Measurements from ENCODE around the gene VSTM4. TPM values are rescaled to one million over a fixed set of nuclear protein-coding genes. Genes with fewer than 3 reads are reported as not detected.

The VSTM4 gene
- polyA plus RNA-seq, 3 donors: 13.4 to 16.6 (median 15.9) TPM

DNA sequence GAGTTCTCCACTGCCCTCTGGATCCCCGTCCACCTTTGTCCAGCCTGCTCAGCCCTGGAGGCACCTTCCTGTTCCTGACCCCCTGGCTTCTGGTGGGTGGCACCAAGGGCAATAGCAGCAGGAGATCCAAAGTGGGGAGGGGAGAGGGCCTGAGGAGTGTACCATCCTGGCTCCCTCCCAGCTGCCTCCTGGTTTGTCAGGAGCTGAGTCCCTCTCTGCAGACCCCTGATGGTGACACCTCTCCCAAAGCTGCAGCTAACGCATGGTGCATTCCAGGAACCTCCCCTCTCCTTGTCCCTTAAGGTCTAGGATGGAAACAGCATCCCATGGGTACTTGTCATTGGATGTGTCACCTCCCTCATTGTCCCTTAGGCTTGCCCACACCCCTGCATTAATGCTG lies 39.6 kb downstream of the VSTM4 start:
- DNase-seq (ENCODE audit: low read depth in 3 of 3, low spot score in 2 of 3): no peak

DNA sequence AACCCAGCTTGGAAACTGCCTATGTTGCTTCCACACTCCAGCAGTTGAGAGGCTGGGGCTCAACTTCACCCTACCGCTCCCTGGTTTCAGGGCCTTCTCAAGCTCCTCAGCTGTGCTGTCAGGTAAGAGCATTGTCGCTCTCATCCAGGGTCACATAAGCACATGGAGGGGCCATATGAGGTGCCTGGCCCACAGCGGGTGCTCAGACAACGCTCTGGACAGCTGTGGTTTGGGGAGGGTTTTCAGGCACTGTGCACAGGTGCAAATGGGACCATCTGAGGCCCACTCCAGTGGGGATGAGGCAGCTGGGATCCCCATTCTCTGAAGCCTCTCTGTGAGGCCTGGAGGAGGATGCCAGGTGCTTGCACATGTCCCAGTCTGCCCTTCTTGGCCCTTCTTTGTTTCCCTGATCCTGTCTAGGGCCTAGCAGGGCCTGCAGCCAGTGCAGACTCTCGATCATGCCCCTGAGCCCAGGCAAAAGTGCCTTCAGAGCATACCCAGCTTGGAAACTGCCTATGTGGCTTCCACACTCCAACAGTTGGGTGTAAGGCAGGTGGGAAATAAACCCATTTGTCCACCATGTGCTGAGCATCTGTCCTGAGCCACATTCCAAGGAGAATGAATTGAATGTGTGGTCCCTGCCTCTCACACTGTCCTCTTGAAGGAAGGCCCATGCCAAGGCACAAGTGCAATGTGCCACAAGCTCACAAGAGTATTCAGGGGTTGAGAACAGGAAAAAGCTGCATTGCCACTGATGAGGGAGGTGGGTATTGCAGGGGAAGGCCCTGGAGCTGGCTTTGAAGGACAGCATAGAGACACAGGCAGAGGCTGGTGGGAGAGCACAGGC lies 40.3 kb downstream of the VSTM4 start:
- DNase-seq (ENCODE audit: low read depth in 3 of 3, low spot score in 2 of 3): no peak

DNA sequence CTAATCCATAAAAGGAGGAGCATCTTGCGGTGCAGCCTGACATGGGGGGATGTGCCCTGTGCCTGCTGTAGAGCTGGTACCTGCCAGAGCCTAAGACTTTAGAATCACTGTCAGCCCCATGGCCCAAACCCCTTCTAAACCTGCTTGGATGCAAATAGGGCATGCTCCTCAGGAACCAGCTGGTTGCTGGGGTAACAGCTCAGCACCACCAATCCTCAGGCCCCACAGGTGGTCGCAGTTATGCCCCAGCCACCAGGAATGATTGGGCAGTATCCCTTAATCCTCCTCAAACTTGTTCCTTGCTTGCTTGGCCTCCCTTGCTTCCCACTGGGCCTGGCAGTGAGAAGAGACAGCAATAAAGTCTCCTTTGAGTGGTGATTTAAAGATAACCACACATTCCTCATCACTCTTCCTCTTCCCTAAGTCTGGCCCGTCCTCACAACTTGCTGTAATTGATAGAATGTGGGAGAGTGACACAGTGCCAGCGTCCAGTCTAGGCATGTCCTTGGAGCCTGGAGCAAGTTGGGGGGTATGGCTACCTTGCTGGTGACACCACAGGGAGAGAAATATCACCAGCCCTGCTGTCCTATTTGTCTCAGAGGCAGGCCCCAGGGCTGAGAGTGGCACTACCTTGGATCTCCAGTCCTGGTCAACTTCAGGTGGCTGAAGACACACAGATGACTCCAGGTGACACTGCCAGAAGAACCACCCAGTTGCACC lies 43.0 kb downstream of the VSTM4 start:
- DNase-seq (ENCODE audit: low read depth in 3 of 3, low spot score in 2 of 3): no peak

DNA sequence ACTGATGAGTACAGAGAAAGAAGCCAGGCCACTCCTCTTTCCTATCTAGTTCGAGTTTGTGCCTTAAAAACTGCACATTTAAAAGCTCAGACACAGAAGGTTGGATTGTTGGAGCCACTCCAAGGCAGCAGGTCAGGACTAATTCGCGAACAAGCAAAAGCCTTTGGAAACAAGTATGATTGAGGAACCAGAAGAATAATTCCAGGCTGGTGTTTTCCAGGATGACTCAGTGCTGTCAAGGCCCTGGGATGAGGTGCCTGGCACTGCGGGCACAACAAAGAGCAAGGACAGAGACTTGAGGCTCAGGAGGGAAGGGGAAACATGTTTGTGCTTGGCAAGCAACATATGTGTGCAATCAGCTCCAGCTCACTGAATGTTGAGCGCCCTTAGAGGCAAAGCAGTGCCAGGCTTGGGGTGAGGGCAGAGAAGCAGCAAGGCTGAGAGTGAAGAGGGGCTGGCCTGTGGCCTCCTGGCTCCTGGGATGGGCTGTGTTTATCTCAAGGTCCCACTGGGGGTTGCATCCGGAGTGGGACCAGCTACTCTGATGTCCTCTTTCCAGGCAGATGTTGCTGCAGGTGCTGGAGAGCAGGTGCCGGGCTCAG lies 44.1 kb downstream of the VSTM4 start:
- no peak for DNase-seq (ENCODE audit: low read depth in 3 of 3, low spot score in 2 of 3)

DNA sequence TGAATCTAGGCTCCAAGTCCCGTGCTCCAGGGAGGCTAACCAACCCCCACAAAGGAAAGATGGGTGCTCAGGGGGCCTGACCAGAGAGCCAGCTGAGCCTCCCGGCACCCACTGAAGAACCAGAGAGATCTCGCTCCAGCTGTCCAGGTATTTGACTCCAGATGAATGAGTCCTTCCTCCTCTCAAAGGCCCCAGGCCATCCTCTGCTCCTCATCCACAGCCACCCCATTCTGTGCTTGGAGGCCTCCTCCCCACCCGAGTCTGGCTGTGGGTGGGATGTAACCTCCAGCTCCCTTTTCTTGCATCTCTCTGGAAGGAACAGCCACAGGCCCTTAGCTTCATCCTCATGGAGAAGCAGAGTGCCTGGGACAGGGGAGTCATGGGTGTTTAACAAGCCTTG lies 44.6 kb downstream of the VSTM4 start:
- no peak for DNase-seq (ENCODE audit: low read depth in 3 of 3, low spot score in 2 of 3)

DNA sequence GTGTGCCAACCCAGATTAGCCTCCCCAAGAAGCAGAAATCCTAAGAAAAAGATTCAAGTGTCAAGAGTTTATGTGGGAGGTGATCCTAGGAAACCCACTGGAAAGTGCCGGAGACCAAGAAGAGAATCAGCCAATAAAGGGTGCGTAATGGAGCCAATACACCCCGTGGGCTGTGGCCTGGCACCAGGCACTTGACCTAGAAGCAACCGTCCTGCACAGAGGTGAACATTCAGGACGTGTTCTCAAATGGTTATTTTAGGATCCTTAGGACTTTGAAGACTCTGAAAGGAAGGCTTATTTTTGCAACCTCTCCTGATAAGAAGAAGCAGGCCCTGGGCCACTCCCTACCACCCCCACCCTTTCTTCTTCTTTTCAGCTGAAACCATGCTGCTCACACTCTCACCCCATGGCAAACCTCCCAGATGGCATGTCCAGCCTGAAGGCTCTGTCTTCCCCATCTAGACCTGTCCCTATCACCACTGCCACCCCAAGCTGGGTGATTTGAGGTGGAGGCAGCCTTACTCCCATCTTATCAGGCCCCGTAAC lies 46.6 kb downstream of the VSTM4 start:
- no peak for DNase-seq (ENCODE audit: low read depth in 3 of 3, low spot score in 2 of 3)

DNA sequence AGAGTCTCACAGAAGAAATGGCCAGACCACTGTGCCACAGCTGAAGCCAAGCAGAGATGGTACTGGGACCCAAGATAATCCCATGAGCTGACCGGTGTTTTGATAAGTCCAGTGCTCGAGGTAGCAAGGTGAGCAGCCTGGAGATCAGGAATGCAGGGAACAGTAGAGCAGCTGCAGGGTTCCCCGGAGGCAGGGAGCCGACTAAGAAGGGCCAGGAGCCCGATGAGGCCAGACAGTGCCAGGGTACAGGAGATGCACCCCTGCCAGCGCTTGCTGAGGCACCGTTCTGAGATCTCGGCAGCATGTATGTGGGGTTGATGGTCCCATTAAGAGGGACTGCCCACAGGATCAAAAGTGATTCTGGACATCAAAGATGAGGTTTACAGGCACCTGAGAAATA lies 47.1 kb downstream of the VSTM4 start:
- DNase-seq (ENCODE audit: low read depth in 3 of 3, low spot score in 2 of 3): no peak

DNA sequence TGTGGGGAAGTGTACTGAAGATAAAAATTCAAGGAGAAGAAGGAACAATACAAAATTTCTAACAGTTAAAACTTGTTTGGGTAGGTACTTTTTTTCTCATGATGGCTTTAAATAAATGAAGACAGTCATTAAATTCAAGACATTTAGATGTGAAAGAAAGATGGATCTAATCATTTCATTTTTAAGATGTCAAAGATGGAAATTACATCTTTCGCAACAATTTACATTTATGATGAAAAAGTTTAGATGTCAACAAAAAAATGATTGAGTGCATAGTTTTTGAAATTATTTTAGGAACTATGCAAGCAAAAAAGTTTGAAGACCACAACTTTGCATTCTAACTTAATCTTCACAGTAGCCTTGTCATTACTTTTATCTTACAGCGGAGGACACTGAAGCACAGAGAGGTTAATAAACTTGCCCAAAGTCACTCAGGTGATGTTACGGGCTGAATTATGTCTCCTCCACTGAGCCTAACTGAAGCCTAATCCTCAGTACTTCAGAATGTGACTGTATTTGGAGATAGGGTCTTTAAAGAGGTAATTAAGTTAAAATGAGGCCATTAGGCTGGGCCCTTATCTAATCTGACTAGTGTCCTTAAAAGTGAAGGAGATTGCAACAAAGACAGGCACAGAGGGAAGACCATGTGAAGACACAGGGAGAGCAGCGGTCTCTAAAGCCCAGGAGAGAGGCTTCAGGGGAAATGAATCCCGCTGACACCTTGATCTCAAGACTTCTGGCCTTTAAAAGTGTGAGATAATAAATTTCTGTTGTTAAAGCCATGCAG lies 48.2 kb downstream of the VSTM4 start:
- DNase-seq (ENCODE audit: low read depth in 3 of 3, low spot score in 2 of 3): no peak

DNA sequence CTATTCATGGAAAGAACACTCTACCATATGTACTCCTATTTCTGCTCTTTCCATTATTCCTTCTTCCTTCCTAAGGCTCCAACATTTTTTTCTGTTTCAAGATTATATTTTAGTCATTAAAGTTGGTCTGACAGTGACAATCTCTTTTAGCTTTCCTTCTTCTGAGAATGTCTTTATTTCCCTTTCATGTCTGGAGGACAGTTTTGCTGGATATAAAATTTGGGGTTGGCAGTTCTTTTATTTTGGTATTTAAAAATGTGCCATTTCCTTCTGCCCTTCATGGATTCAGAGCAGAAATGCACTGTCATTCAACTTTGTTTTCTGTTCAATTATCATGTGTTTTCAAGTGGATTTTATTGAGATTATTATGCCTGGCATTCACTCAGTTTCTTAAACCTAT lies 53.1 kb downstream of the VSTM4 start:
- DNase-seq (ENCODE audit: low read depth in 3 of 3, low spot score in 2 of 3): no peak

DNA sequence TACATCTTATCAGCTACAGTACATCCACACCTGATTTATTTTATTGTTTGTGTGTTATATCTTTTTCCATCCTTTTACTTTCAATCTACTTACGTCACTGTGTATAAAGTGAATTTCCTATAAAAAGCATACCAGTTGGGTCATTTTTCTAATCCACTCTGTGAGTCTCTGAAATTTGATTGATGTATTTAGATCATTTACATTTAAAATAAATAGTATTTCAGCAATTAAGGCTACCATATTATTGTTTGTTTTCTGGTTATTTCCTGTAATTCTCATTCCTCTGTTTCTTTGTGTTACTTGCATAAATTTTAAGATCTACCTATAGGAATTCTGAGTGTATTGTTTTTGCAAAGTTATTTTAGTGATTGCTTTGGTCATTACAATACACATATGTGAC lies 53.7 kb downstream of the VSTM4 start:
- no peak for DNase-seq (ENCODE audit: low read depth in 3 of 3, low spot score in 2 of 3)

DNA sequence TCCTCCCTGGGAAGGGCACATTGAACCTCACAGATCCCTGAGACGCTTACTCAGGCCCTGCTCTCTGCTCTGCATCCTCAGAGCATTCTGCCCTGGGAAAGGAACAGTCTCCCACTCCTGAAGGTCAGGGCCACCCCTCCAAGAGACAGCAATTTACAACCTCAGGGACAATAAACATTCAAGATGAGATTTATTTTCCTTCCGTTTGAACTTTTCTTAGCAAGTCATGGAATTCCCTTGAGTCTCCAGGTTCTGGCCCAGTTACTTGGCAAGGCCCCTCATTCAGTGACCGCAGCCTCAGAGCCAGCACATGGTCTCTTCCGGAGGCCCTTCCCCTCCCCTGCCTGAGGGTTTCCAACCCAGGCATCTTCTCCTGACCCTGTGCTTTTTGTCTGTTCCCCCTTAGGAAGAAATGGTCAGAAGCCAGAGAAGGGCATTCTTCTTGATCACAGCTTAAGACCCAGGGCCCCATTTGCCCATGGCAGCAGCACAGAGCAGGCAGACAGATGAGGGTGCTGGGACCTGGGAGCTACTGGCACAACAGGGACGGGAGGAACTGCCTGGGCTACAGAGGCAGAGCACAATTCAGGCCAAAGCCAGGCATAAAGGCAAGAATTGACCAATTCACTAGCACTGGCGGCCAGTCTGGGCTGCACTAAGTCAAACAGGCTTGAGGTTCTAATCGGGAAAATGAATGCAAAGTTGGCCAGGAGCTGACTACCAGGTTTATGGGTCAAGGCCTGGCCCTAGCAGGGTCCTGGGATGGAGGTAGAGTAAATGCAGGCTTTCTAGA lies 56.7 kb downstream of the VSTM4 start:
- no peak for DNase-seq (ENCODE audit: low read depth in 3 of 3, low spot score in 2 of 3)

DNA sequence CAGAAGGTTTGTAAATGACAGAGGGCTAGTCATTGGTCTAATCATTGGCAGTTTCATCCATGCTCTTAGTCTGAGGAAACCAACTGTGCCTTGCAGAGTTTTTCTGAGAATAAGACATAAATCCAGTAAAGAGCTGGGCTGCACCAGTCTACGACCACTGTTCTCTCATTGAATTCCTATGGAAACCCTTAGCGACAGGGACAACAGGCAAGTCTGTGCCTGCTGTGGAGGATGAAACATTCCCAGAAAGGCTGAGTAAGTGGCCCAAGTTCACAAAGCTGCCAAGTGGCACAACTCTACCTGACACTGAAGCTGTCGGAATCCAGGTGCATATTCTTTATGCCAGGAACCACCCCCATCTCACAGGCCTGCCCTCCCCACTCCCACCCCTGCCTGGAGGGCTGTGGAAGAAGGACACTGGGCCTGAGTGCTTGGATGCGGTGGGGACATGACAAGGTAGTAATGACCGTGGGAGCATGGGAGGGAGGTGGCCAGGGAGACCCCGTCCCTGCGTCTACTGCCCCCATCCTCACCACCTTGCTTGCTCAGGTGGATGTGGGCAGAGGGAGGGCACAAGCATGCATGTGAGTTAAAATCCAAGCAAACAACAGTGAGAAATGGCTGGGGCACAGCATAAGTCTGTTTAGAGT lies 58.0 kb downstream of the VSTM4 start:
- no peak for DNase-seq (ENCODE audit: low read depth in 3 of 3, low spot score in 2 of 3)

DNA sequence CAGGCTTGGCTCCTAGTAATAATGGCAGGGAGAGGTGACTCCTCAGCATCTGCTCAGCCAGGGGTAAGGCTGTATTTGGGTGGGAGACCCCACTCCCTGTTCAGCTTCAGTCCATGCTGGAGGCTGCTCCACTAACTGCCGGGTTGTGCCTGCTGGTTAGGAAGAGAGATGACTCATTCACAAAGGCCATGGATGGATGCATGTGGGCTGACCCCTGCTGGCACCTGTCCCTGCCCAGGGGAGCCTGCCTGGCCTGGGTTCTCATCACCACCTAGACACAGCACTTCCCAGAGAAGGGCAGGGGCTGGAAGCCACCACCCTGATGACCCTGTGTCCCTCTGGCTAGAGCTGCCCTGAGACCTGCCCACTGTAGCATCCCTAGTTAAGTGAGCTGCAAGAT lies 59.0 kb downstream of the VSTM4 start:
- no peak for DNase-seq (ENCODE audit: low read depth in 3 of 3, low spot score in 2 of 3)

DNA sequence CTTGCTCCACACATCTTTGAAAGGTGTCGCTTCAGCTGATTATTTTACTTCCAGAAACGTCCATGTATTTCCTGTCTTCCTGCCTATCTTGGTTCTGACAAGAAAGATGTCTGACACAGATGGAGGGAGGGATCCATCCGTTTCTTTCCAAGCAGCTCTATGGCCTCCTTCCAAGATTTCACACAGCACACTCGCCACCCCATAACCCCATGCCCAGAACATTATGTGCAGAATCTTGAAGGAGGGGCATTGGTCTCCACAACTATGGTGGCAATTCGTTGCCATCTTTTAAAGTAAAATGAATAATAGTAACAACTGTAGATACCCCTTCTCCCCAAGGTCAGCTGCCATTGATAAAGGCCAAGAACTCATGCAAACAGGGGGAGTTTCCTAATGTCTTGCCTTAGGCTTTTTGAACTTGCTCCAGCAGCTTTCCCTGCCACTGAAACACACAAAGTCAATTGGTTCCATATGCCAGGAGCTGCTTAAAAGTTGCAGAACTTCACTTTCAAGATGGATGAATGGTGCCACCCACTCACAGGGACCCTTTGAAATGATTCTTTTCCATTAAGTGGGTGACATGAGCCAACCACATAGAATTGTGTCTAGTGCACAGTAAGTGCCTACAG lies 60.0 kb downstream of the VSTM4 start:
- no peak for DNase-seq (ENCODE audit: low read depth in 3 of 3, low spot score in 2 of 3)

DNA sequence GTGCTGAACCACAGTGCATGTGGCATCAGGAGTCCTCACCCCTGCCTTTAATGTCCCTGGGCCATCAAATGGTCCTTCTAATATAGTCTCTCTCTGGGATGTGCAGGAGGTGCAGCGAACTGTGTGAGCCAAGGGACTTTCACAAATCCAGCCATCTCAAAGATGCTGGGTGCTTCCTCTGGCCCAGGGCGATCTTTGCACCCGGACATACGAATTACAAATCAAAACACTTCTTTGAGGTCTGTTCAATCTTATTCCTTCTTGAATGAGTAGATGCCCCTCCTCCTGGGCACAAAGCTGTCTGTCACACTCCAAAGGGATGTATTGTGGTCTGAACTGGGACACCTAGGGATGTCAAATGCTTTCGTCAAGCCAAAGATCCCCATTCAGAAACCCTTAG lies 60.6 kb downstream of the VSTM4 start:
- DNase-seq (ENCODE audit: low read depth in 3 of 3, low spot score in 2 of 3): no peak

DNA sequence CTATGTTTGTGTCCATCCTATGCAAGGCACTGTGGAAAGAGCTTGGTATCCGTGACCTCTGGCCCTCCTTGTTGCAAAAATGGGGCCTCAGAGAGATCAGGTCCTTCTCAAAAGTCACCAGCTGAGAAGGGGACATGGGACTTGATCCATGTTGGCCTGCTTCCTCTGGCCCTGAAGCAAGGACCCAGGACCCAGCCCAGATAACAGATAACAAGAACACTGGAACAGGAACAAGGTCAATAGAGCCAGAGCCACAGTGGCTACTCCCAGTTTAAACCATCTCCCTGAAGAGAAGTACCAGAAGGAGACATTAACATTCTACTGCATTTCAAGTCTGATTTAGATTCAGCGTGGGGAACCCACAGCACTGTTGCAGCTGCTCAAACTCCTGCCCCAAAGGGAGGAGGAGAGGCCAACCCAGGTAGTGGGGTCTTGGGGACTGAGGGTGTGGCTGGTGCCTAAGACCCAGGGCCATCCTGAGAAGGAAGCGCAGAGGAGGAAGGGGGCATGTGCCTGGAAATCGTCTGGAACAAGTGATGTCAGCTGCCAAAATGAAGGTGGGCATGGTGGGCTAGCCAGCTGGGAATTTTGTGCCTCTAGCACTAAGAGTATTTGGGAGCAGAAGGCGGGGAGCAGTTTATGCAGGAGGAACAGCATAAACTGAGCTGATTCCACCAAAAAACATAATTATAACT lies 61.2 kb downstream of the VSTM4 start:
- DNase-seq (ENCODE audit: low read depth in 3 of 3, low spot score in 2 of 3): no peak

DNA sequence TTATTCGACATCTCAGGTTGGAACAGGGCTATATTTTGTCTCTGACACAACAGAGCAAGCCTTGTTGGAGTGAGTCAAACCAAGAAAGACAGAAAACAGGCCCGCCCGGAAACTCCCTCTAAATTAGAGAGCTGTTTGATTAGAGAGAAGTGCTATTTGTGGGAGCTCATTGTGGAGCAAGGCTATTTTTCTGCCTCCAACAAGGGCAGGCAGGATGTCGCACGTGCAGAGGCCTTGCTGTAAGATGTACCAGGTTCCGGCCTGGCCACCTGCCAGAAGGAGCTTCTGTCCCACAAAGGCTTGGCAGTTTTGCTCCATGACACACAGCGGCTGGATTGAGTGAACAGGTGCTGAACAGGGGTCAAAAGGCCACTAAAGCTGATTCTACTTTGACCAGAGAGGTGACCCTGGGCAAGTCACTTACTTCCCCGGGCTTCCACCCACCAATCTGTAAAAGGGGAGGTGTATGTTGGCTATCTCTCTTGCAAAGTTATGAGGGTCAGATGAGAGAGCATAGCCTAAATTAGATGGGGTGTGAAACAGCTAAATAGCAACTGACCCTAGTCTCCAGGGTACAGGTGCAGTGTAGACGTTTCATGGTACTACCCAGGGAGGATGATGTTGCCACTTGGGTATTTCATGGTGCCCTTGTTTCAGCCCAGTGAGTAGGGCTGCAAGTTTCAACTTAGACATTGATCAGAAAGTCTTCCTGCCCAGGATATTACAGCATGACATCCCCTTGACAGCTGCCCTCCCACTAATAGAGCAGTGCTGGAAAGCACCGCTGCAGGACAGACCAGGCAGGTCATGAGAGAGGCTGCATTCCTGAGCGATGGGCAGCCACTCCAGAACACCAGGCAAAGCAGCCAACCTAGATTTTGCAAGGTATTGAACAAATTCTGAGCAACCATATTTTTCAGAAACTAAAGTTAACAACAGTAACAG lies 62.0 kb downstream of the VSTM4 start:
- no peak for DNase-seq (ENCODE audit: low read depth in 3 of 3, low spot score in 2 of 3)
